Measurements from ENCODE around the gene SMC4.

DNA sequence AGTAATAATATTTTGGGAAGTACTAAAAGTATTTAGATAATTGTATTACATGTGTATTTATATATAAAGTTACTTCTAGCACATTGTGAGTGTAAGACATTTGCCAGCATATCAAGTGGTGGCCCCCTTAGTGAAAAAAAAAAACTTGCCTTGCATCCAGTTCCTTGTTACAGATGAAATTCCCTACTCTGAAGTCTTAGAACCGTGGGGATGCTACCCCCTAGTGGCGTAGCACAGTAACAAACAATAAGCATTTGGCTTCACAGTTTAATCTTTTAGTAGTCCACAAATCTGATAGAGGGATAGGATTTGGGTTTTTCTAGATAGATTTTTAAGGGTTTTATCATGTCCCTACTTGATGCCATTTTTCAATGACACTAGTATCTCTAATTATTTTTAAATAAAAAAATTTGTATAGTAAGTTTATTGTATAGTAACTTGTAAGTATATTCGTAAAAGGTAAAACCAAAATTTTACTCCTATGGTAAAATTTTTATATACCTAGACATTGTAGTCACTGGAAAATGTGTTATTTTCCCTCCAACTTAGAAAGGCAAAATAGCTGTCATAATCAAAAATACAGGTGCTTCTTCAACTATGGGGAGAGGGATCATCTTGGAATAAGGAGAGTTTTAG is 14.3 kb downstream of the SMC4 start:
- peak; percentile 96 for TF ChIP-seq CTCF (IDR thresholded peaks at IDR 0.05; ENCODE audit: insufficient read depth, low read depth, low read length)
- no peak for TF ChIP-seq EZH2 (IDR thresholded peaks at IDR 0.05; ENCODE audit: insufficient read depth, low read length)
